Measurements from ENCODE around the gene LALBA. TPM values are rescaled to one million over a fixed set of nuclear protein-coding genes. Genes with fewer than 3 reads are reported as not detected.
A peak's percentile ranks its signal among the peaks of the same experiment; 100 is the strongest.

LALBA gene
- total RNA-seq, 1 experiment from 2014 or later = not detected

DNA sequence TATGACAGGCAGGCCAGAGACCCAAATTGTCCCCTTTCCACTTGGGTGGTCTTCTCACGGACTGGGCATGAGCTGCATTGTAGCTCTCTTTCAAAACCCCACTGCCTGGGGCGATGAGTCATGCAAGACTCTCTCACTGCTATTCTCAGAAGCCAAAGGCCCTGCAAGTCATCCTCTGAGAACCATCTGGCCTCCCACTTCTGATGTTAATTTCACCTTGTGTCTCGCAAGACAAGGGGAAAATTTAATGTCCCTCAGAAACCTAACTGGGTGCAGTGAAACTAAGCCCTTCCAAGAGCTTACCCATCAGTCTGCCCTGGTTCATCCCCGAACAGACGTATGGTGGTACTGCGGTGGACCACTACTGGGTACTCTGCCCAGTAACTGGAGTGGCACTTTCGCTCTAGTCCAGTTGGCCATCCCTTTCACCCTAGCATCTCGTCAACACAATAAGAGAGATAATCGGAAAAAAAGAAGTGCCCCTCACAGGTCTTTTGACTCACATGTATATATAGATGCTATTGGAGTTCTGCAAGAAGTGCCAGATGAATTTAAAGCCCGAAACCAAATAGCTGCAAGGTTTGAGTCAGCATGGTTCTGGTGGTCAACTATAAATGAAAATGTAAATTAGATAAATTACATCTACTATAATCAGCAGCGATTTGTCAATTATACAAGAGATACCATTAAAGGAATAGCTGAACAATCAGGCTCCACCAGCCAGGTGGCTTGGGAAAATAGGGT lies 31.3 kb upstream of the LALBA start:
- H3K27ac Mint-ChIP-seq = peak overlapping the region; percentile 98
- ChIA-PET POLR2A (no interaction called here), CTCF (interaction anchor here (0.6 to 1.8 kb wide), 3 partner anchors 17 to 314 kb away, joined by 3 to 9 read pairs (median 4); no protein-coding TSS in a partner anchor)
- peaks cover 22% of the 10 kb centered on the region for H3K4me1 Mint-ChIP-seq
- H3K9me3 Mint-ChIP-seq = peaks cover 66% of the 10 kb centered on the region
- ATAC-seq (peak; percentile 93), DNase-seq (ENCODE audit: low spot score) (peak; percentile 56)
- H3K36me3 Mint-ChIP-seq = peaks cover 44% of the 10 kb centered on the region
- no peak for TF ChIP-seq NFE2L1 (CRISPR knock-in tag; IDR thresholded peaks at IDR 0.05)
- no peak for TF ChIP-seq RELA (CRISPR knock-in tag; IDR thresholded peaks at IDR 0.05; ENCODE audit: borderline replicate concordance)
- TF ChIP-seq, protein P1, sequence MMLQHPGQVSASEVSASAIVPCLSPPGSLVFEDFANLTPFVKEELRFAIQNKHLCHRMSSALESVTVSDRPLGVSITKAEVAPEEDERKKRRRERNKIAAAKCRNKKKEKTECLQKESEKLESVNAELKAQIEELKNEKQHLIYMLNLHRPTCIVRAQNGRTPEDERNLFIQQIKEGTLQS (CRISPR knock-in tag; conservative IDR thresholded peaks at IDR 0.05) = no peak
- no peak for TF ChIP-seq CREB1 (CRISPR knock-in tag; IDR thresholded peaks at IDR 0.05)
- TF ChIP-seq, protein P2, sequence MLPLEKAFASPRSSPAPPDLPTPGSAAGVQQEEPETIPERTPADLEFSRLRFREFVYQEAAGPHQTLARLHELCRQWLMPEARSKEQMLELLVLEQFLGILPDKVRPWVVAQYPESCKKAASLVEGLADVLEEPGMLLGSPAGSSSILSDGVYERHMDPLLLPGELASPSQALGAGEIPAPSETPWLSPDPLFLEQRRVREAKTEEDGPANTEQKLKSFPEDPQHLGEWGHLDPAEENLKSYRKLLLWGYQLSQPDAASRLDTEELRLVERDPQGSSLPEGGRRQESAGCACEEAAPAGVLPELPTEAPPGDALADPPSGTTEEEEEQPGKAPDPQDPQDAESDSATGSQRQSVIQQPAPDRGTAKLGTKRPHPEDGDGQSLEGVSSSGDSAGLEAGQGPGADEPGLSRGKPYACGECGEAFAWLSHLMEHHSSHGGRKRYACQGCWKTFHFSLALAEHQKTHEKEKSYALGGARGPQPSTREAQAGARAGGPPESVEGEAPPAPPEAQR (CRISPR knock-in tag; IDR thresholded peaks at IDR 0.05) = no peak
- no peak for TF ChIP-seq MYBL2 (CRISPR knock-in tag; IDR thresholded peaks at IDR 0.05)
- TF ChIP-seq, protein P3, sequence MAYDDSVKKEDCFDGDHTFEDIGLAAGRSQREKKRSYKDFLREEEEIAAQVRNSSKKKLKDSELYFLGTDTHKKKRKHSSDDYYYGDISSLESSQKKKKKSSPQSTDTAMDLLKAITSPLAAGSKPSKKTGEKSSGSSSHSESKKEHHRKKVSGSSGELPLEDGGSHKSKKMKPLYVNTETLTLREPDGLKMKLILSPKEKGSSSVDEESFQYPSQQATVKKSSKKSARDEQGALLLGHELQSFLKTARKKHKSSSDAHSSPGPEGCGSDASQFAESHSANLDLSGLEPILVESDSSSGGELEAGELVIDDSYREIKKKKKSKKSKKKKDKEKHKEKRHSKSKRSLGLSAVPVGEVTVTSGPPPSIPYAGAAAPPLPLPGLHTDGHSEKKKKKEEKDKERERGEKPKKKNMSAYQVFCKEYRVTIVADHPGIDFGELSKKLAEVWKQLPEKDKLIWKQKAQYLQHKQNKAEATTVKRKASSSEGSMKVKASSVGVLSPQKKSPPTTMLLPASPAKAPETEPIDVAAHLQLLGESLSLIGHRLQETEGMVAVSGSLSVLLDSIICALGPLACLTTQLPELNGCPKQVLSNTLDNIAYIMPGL (CRISPR knock-in tag; IDR thresholded peaks at IDR 0.05) = no peak
- no peak for TF ChIP-seq ZNF138 (CRISPR knock-in tag; conservative IDR thresholded peaks at IDR 0.05)
- TF ChIP-seq, protein P4, sequence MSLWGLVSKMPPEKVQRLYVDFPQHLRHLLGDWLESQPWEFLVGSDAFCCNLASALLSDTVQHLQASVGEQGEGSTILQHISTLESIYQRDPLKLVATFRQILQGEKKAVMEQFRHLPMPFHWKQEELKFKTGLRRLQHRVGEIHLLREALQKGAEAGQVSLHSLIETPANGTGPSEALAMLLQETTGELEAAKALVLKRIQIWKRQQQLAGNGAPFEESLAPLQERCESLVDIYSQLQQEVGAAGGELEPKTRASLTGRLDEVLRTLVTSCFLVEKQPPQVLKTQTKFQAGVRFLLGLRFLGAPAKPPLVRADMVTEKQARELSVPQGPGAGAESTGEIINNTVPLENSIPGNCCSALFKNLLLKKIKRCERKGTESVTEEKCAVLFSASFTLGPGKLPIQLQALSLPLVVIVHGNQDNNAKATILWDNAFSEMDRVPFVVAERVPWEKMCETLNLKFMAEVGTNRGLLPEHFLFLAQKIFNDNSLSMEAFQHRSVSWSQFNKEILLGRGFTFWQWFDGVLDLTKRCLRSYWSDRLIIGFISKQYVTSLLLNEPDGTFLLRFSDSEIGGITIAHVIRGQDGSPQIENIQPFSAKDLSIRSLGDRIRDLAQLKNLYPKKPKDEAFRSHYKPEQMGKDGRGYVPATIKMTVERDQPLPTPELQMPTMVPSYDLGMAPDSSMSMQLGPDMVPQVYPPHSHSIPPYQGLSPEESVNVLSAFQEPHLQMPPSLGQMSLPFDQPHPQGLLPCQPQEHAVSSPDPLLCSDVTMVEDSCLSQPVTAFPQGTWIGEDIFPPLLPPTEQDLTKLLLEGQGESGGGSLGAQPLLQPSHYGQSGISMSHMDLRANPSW (CRISPR knock-in tag; conservative IDR thresholded peaks at IDR 0.05; ENCODE audit: low read depth) = no peak
- no peak for TF ChIP-seq JAZF1 (CRISPR knock-in tag; IDR thresholded peaks at IDR 0.05)
- no peak for TF ChIP-seq ZNF317 (CRISPR knock-in tag; IDR thresholded peaks at IDR 0.05; ENCODE audit: borderline replicate concordance, low read depth)
- no peak for TF ChIP-seq ZNF121 (CRISPR knock-in tag; IDR thresholded peaks at IDR 0.05)
- TF ChIP-seq SMAD3 (CRISPR knock-in tag; IDR thresholded peaks at IDR 0.05; ENCODE audit: borderline replicate concordance) = no peak
- TF ChIP-seq, protein P5, sequence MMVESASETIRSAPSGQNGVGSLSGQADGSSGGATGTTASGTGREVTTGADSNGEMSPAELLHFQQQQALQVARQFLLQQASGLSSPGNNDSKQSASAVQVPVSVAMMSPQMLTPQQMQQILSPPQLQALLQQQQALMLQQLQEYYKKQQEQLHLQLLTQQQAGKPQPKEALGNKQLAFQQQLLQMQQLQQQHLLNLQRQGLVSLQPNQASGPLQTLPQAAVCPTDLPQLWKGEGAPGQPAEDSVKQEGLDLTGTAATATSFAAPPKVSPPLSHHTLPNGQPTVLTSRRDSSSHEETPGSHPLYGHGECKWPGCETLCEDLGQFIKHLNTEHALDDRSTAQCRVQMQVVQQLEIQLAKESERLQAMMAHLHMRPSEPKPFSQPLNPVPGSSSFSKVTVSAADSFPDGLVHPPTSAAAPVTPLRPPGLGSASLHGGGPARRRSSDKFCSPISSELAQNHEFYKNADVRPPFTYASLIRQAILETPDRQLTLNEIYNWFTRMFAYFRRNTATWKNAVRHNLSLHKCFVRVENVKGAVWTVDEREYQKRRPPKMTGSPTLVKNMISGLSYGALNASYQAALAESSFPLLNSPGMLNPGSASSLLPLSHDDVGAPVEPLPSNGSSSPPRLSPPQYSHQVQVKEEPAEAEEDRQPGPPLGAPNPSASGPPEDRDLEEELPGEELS (CRISPR knock-in tag; IDR thresholded peaks at IDR 0.05) = no peak
- TF ChIP-seq, protein P6, sequence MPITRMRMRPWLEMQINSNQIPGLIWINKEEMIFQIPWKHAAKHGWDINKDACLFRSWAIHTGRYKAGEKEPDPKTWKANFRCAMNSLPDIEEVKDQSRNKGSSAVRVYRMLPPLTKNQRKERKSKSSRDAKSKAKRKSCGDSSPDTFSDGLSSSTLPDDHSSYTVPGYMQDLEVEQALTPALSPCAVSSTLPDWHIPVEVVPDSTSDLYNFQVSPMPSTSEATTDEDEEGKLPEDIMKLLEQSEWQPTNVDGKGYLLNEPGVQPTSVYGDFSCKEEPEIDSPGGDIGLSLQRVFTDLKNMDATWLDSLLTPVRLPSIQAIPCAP (CRISPR knock-in tag; IDR thresholded peaks at IDR 0.05) = no peak
- TF ChIP-seq, protein P7, sequence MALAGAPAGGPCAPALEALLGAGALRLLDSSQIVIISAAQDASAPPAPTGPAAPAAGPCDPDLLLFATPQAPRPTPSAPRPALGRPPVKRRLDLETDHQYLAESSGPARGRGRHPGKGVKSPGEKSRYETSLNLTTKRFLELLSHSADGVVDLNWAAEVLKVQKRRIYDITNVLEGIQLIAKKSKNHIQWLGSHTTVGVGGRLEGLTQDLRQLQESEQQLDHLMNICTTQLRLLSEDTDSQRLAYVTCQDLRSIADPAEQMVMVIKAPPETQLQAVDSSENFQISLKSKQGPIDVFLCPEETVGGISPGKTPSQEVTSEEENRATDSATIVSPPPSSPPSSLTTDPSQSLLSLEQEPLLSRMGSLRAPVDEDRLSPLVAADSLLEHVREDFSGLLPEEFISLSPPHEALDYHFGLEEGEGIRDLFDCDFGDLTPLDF (CRISPR knock-in tag; IDR thresholded peaks at IDR 0.05) = no peak
- TF ChIP-seq NR3C1 (CRISPR knock-in tag; conservative IDR thresholded peaks at IDR 0.05; ENCODE audit: low read depth) = no peak
- no peak for TF ChIP-seq KAT7 (CRISPR knock-in tag; IDR thresholded peaks at IDR 0.05; ENCODE audit: borderline replicate concordance)
- H3K4me3 Mint-ChIP-seq = no peak overlapping the region
- no peaks in the 10 kb centered on the region; the same call in none of the 2 replicates for H3K27me3 Mint-ChIP-seq (ENCODE audit: low read depth)
